ENCODE data around the gene DCTN2. TPM values are rescaled to one million over a fixed set of nuclear protein-coding genes. Genes with fewer than 3 reads are reported as not detected.

DCTN2 gene
- polyA plus RNA-seq, 1 donor, result 171 TPM

GRCh38 chr12:57530396-57531142 is 16.4 kb downstream of the DCTN2 start:
- no peak for DNase-seq

GRCh38 chr12:57529831-57530230 is 17.2 kb downstream of the DCTN2 start:
- no peak for DNase-seq

- no peak for DNase-seq
Measured at GRCh38 chr12:57528831-57529555, 18.0 kb downstream of the DCTN2 start.

- DNase-seq, result no peak
Measured at GRCh38 chr12:57528176-57528575, 18.8 kb downstream of the DCTN2 start.

GRCh38 chr12:57527184-57527583 is 19.8 kb downstream of the DCTN2 start:
- no peak for DNase-seq

GRCh38 chr12:57526477-57527126 is 20.4 kb downstream of the DCTN2 start:
- no peak for DNase-seq

- no peak for DNase-seq
Measured at GRCh38 chr12:57525615-57526383, 21.2 kb downstream of the DCTN2 start.

- DNase-seq, result no peak
Measured at GRCh38 chr12:57524814-57525614, 22.0 kb downstream of the DCTN2 start.

- no peak for DNase-seq
Measured at GRCh38 chr12:57523706-57524614, 23.0 kb downstream of the DCTN2 start.

GRCh38 chr12:57522887-57523705 is 23.9 kb downstream of the DCTN2 start:
- peak; percentile 72 for DNase-seq

GRCh38 chr12:57522011-57522886 is 24.7 kb downstream of the DCTN2 start, which contains the start of gene MBD6:
MBD6 (plus strand) TSS chr12:57522824; CDS start chr12:57524304, 1,480 bp downstream.
- peak; percentile 90 for DNase-seq

GRCh38 chr12:57521525-57522010 is 25.4 kb downstream of the DCTN2 start:
- DNase-seq, result peak; percentile 49

- peak; percentile 98 for DNase-seq
Measured at GRCh38 chr12:57520053-57520818, 26.8 kb downstream of the DCTN2 start, which contains the start of gene DDIT3. DDIT3 (minus strand) TSS chr12:57520514; CDS start chr12:57517406, 3,108 bp downstream.

GRCh38 chr12:57519796-57520052 is 27.3 kb downstream of the DCTN2 start:
- peak; percentile 33 for DNase-seq

GRCh38 chr12:57518920-57519795 is 27.8 kb downstream of the DCTN2 start:
- DNase-seq, result no peak
